Activated naive CD8-positive, alpha-beta T cell treated with anti-CD3 and anti-CD28 coated beads, Interleukin-2, amount 50 U/mL, for 24 hours (primary cell): ENCODE results near the gene ISL2.
"Not testable (repeated sequence)": the region's sequence is repeated elsewhere in the genome, so short reads cannot be mapped to it uniquely, and the experiment has no call there.

Experiments
- ATAC-seq: fragments of 150-1000 bp; cut with Tn5 transposase; one replicate; pipeline ENCODE4 v1.10.0; 2021
- DNase-seq: peaks from one replicate; pipeline ENCODE4 v3.0.0; 2021
- H3K27ac Mint-ChIP-seq: one replicate; pipeline ENCODE4 v1.8.0; 2021; ENCODE audit warnings: mild to moderate bottlenecking, mixed read lengths
- H3K27me3 Mint-ChIP-seq: one replicate; pipeline ENCODE4 v1.8.0; 2021; ENCODE audit warnings: mixed read lengths
- H3K36me3 Mint-ChIP-seq: one replicate; pipeline ENCODE4 v1.8.0; 2021; ENCODE audit warnings: low read depth, mixed read lengths
- H3K4me1 Mint-ChIP-seq: one replicate; pipeline ENCODE4 v1.8.0; 2021; ENCODE audit warnings: mixed read lengths
- H3K4me3 Mint-ChIP-seq: one replicate; pipeline ENCODE4 v1.8.0; 2021; ENCODE audit warnings: mild to moderate bottlenecking, moderate library complexity, mixed read lengths
- H3K9me3 Mint-ChIP-seq: one replicate; pipeline ENCODE4 v1.8.0; 2021; ENCODE audit warnings: mixed read lengths

ISL2 gene

DNA sequence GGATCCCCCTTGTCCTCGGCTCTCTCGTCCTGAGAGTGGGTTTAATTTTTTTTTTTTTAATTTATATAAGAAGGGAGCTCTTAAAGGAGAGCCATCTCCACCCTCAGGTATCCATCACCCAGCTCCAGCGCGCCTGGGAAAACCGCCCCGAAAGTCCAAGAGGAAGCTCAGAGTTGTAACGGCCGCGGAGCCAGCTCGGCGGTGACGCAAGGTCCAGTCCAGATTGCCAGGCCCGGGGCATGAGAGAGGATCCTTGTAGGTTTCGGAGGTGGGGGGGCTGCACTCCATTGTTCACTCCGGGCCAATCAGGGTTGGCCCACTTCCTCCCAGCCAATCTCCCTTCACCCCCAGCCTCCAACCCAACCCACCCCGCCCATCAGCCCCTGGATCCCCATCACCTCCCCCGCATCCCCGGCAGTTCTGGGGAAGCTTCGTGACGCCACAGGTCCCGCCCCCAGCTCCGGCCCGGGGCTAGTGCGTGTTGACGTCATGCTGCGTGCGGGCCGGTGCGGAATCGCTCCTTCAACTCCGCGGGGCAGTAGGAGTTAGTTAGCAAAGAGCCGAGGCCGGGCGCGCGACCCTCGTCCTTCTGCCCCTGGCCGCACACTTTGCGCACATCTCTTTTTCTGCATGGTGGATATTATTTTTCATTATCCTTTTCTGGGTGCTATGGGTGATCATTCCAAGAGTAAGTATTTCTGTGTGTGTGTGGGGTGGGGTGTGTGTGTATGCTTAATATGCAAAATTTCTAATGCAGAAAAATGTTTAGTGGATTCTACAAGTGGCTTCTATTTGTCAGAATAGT is at the start of gene ISL2:
Gene ISL2 (plus strand): TSS at position 520 of the 805 bp plus-strand sequence. CDS start 111 bp downstream, at position 631.
- ATAC-seq (peak; percentile 47), DNase-seq (peak; percentile 79)
- no peaks in the 10 kb centered on the region for H3K36me3 Mint-ChIP-seq
- H3K27ac Mint-ChIP-seq, result peak within 1 kb of the TSS; percentile 59
- H3K9me3 Mint-ChIP-seq, result no peaks in the 10 kb centered on the region
- H3K27me3 Mint-ChIP-seq, result peaks cover 77% of the 10 kb centered on the region
- peak within 1 kb of the TSS; percentile 69 for H3K4me3 Mint-ChIP-seq
- H3K4me1 Mint-ChIP-seq, result peaks cover 48% of the 10 kb centered on the region

- DNase-seq, result no peak
- no peaks in the 10 kb centered on the region for H3K9me3 Mint-ChIP-seq
- no peak for ATAC-seq
- no peak overlapping the region for H3K4me3 Mint-ChIP-seq
- peaks cover 29% of the 10 kb centered on the region for H3K4me1 Mint-ChIP-seq
- H3K27me3 Mint-ChIP-seq, result no peaks in the 10 kb centered on the region
- peaks cover 33% of the 10 kb centered on the region for H3K36me3 Mint-ChIP-seq
- H3K27ac Mint-ChIP-seq, result no peak overlapping the region
Observed at GRCh38 chr15:76289582-76289981, 47.0 kb upstream of the ISL2 start.

DNA sequence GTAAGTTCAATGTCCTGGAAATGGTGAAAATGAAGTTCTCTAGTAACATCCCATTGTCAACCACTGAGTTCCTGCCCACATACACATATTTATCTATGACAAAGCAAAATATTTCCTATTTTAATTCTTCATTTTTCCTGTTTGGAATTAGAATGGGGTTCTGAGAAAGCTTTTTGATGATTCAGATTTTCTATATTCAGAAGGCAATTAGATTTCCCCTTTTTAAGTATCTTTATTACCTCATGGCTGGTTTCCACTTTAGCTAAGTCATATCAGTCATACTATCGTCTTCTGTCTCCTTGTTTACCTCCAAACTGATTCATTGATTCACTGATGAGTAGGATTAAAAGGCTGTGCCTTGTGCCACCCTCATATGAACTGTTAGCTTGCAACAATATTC is 43.2 kb upstream of the ISL2 start:
- no peaks in the 10 kb centered on the region for H3K27me3 Mint-ChIP-seq
- H3K4me1 Mint-ChIP-seq, result peaks cover 27% of the 10 kb centered on the region
- H3K36me3 Mint-ChIP-seq, result peaks cover 24% of the 10 kb centered on the region
- peak; percentile 88 for ATAC-seq
- H3K27ac Mint-ChIP-seq, result peak overlapping the region; percentile 67
- no peaks in the 10 kb centered on the region for H3K9me3 Mint-ChIP-seq
- no peak for DNase-seq
- no peak overlapping the region for H3K4me3 Mint-ChIP-seq

GRCh38 chr15:76294463-76294862 is 42.1 kb upstream of the ISL2 start:
- not testable (repeated sequence) for H3K27ac Mint-ChIP-seq, H3K9me3 Mint-ChIP-seq, H3K4me3 Mint-ChIP-seq, DNase-seq, H3K27me3 Mint-ChIP-seq, ATAC-seq
- H3K4me1 Mint-ChIP-seq, result peaks cover 30% of the 10 kb centered on the region
- peaks cover 24% of the 10 kb centered on the region for H3K36me3 Mint-ChIP-seq

DNA sequence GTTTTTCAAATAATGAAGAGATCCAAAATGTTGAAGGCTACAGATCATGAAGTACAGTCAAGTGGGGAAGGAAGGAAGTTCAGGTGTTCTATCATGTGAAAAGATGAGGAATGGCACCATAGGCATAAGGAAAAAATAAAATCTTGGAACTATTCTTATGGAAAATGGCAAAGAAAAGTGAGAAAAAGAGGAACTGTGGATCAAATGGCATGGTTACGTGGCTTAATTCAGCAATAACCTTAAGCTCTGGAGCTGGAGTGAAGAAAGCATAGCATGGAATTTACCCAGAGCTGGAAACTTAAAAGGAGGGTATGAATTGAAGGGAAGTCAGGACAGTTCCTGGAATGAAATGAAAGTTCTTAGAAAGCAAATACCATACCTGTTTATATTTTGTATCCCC is 39.7 kb upstream of the ISL2 start:
- Mint-ChIP-seq H3K27me3 (no peaks in the 10 kb centered on the region), H3K27ac (no peak overlapping the region), H3K4me1 (peaks cover 35% of the 10 kb centered on the region)

GRCh38 chr15:76297951-76298350 is 38.6 kb upstream of the ISL2 start:
- H3K4me1 Mint-ChIP-seq, result peaks cover 35% of the 10 kb centered on the region
- H3K27me3 Mint-ChIP-seq, H3K36me3 Mint-ChIP-seq, H3K27ac Mint-ChIP-seq, DNase-seq, ATAC-seq, H3K9me3 Mint-ChIP-seq, H3K4me3 Mint-ChIP-seq: not testable (repeated sequence)

More for the DNA sequence above, 39.7 kb upstream of the ISL2 start:
- no peak overlapping the region for H3K4me3 Mint-ChIP-seq
- ATAC-seq (no peak), DNase-seq (no peak)
- no peaks in the 10 kb centered on the region for H3K9me3 Mint-ChIP-seq
- peaks cover 16% of the 10 kb centered on the region for H3K36me3 Mint-ChIP-seq

DNA sequence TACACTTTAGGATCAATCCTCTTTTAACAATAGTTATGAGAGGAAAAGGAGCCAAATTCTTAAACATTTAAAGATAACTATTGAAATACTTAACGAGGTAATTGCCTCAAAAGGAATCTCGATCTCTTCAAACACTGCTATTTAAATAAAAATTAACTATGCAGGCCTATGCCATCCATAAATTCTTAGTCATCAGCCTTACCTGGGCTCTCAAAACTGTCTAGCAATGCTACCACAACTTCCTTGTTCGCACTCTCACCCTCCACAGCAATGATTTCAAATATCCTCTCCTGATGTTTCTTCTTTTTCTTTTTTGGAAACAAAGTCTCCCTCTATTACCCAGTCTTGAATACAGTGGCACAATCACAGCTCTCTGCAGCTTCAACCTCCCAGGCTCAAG is 37.6 kb upstream of the ISL2 start:
- H3K9me3 Mint-ChIP-seq, result no peaks in the 10 kb centered on the region
- no peak overlapping the region for H3K27ac Mint-ChIP-seq
- H3K4me3 Mint-ChIP-seq, result no peak overlapping the region
- H3K27me3 Mint-ChIP-seq, result no peaks in the 10 kb centered on the region
- ATAC-seq, result no peak
- peaks cover 30% of the 10 kb centered on the region for H3K4me1 Mint-ChIP-seq
- H3K36me3 Mint-ChIP-seq, result peaks cover 12% of the 10 kb centered on the region
- DNase-seq, result no peak

DNA sequence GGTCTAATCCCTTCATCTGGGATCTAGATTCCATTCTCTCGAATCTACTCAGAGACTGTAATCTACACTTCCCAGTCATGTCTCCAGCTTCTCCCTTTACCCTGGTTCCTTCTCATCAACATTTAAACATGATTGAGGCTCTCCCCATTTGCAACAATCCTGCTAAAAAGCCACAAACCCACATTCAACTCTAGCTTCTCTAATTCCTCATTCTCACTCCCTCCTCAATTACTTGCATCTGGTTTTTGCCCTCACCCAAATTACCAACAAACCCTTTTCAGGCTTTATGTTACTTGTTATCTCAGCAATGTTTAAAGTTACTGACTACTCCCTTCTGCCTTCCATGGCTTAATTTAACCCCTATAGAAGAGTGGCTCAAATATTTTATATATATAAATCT is 36.8 kb upstream of the ISL2 start:
- no peaks in the 10 kb centered on the region for H3K27me3 Mint-ChIP-seq
- no peak overlapping the region for H3K27ac Mint-ChIP-seq
- peaks cover 26% of the 10 kb centered on the region for H3K4me1 Mint-ChIP-seq
- ATAC-seq, result no peak
- no peak for DNase-seq
- peaks cover 13% of the 10 kb centered on the region for H3K36me3 Mint-ChIP-seq
- peaks cover under 1% of the 10 kb centered on the region for H3K9me3 Mint-ChIP-seq
- H3K4me3 Mint-ChIP-seq, result no peak overlapping the region

DNA sequence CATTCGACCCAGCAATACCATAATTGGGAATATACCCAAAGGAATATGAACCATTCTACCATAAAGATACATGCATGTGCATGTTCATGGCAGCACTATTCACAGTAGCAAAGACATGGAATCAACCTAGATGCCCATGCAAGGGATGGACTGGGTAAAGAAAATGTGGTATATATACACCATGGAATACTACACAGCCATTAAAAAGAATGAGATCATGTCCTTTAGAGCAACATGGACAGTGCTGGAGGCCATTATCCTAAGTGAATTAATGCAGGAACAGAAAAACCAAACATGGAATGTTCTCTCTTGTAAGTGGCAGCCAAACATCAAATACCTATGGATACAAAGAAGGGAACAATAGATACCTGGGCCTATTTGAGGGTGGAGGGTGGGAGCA is 32.7 kb upstream of the ISL2 start:
- DNase-seq, result no peak
- Mint-ChIP-seq H3K36me3 (peaks cover 26% of the 10 kb centered on the region), H3K4me1 (peaks cover 40% of the 10 kb centered on the region), H3K9me3 (peaks cover 4% of the 10 kb centered on the region), H3K27ac (no peak overlapping the region), H3K4me3 (no peak overlapping the region), H3K27me3 (no peaks in the 10 kb centered on the region)
- no peak for ATAC-seq

DNA sequence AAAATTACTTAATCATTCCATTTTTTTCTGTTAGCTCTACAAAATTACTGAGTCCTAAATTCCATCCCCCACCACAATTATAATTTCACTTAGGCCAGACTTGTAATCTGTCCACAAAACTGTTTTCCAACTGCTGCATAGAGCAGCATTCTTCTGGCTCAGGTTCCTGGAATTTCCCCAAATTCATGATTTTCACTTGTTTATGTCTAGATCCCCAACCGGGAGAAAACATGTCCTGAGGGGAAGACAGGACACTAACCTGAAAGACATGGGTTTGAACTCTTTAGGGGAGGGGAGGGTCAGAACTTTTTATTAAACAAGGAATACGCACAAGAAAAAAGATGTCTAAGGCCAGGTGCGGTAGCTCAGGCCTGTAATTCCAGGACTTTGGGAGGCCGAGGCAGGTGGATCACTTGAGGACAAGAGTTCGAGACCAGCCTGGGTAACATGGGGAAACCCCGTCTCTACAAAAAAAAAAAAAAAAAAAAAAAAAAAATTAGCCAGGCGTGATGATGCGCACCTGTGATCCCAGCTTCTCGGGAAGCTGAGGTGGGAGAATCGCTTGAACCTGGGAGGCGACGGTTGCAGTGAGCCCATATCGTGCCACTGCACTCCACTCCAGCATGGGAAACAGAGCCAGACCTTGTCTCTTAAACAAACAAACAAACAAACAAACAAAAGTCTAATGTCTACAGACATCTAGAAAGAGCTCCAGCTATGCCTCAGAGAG is 26.8 kb upstream of the ISL2 start:
- Mint-ChIP-seq H3K4me1 (peaks cover 52% of the 10 kb centered on the region), H3K27ac (peak overlapping the region; percentile 90)

DNA sequence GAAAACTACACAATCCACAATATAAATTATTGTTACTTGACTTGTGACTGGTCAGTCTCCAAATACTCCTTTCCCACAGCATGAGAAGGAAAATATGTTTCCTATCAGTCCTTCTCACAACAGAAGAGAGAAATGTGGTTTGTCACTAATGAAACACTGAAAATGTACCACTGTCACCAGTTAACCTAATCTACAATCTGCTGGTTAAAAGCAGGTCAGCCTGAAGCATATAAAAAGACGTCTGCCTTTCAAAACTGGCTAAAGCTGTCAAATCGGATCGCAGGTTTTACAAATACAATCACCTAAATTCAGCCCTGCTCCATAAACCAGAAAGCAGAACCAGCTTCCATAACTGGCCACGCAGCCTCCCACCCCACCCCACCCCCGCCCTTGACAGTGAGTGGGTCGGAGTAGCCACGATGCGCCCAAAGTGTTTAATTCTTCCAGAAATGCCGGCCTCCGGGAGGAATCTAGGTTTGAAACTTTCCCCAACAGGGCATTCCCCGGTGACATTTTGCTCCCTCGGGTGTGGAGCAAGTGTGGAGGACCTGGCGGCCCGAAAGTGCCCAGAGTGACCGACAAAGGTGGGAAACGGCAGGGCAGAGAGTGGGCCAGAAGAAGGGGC is 26.0 kb upstream of the ISL2 start:
- ATAC-seq (peak; percentile 8), DNase-seq (peak; percentile 25)
- peaks cover 47% of the 10 kb centered on the region for H3K4me1 Mint-ChIP-seq
- H3K36me3 Mint-ChIP-seq, result peaks cover 18% of the 10 kb centered on the region
- no peaks in the 10 kb centered on the region for H3K9me3 Mint-ChIP-seq
- peak overlapping the region; percentile 88 for H3K4me3 Mint-ChIP-seq
- no peaks in the 10 kb centered on the region for H3K27me3 Mint-ChIP-seq
- peak overlapping the region; percentile 90 for H3K27ac Mint-ChIP-seq

More for the DNA sequence above, 26.8 kb upstream of the ISL2 start:
- Mint-ChIP-seq H3K9me3 (peaks cover 4% of the 10 kb centered on the region), H3K27me3 (no peaks in the 10 kb centered on the region), H3K4me3 (peak overlapping the region; percentile 88), H3K36me3 (peaks cover 23% of the 10 kb centered on the region)
- no peak for DNase-seq
- ATAC-seq, result no peak

GRCh38 chr15:76311100-76311953 is 25.2 kb upstream of the ISL2 start, which contains the start of gene ETFA:
Gene ETFA, minus strand, starts transcription at chr15:76311469. Its CDS starts 81 bp downstream, at chr15:76311388.
- peaks cover 16% of the 10 kb centered on the region for H3K36me3 Mint-ChIP-seq
- peak within 1 kb of the TSS; percentile 88 for H3K4me3 Mint-ChIP-seq
- DNase-seq, result peak; percentile 95
- no peaks in the 10 kb centered on the region for H3K9me3 Mint-ChIP-seq
- ATAC-seq, result peak; percentile 100
- peaks cover 42% of the 10 kb centered on the region for H3K4me1 Mint-ChIP-seq
- no peaks in the 10 kb centered on the region for H3K27me3 Mint-ChIP-seq
- H3K27ac Mint-ChIP-seq, result peak within 1 kb of the TSS; percentile 90

GRCh38 chr15:76312540-76313174 is 23.9 kb upstream of the ISL2 start:
- H3K27ac Mint-ChIP-seq, result peak overlapping the region; percentile 12
- ATAC-seq (no peak), DNase-seq (no peak)
- H3K4me3 Mint-ChIP-seq, result peak overlapping the region; percentile 2
- peaks cover 36% of the 10 kb centered on the region for H3K4me1 Mint-ChIP-seq
- no peaks in the 10 kb centered on the region for H3K9me3 Mint-ChIP-seq
- peaks cover 11% of the 10 kb centered on the region for H3K36me3 Mint-ChIP-seq
- H3K27me3 Mint-ChIP-seq, result no peaks in the 10 kb centered on the region
